Stimulated activated CD4-positive, alpha-beta T cell treated with anti-CD3 and anti-CD28 coated beads, Interleukin-2, amount 100 ng/mL, for 4 hours (primary cell): ENCODE measurements around the gene ZNF124.
A peak's percentile ranks its signal among the peaks of the same experiment; 100 is the strongest.
"Not testable (repeated sequence)": the region's sequence is repeated elsewhere in the genome, so short reads cannot be mapped to it uniquely, and the experiment has no call there.

ENCODE experiments used
- DNase-seq: peaks from one replicate; pipeline ENCODE4 v3.0.0-alpha.2; 2020; ENCODE audit warnings: low read depth

The ZNF124 gene

GRCh38 chr1:247171875-247172563 is at the start of gene ZNF124:
Gene ZNF124, minus strand, starts transcription at chr1:247172020. Its CDS starts 143 bp downstream, at chr1:247171877.
- DNase-seq, result not testable (repeated sequence)

- DNase-seq, result not testable (repeated sequence)
These were observed 48.5 kb upstream of the ZNF124 start for GRCh38 chr1:247220280-247220679.

- DNase-seq, result no peak
These were observed 46.4 kb upstream of the ZNF124 start for GRCh38 chr1:247218121-247218651.

GRCh38 chr1:247216261-247216660 is 44.4 kb upstream of the ZNF124 start:
- DNase-seq, result no peak

GRCh38 chr1:247212627-247213617 is 41.1 kb upstream of the ZNF124 start:
- no peak for DNase-seq

- no peak for DNase-seq
These were observed 40.2 kb upstream of the ZNF124 start for GRCh38 chr1:247212012-247212411.

- no peak for DNase-seq
These were observed 39.5 kb upstream of the ZNF124 start for GRCh38 chr1:247211339-247211738.

- peak; percentile 91 for DNase-seq
These were observed 38.7 kb upstream of the ZNF124 start for GRCh38 chr1:247210376-247211117.

GRCh38 chr1:247210062-247210375 is 38.2 kb upstream of the ZNF124 start:
- no peak for DNase-seq

GRCh38 chr1:247209396-247209795 is 37.6 kb upstream of the ZNF124 start:
- DNase-seq, result no peak

GRCh38 chr1:247204177-247204647 is 32.4 kb upstream of the ZNF124 start:
- DNase-seq, result no peak

GRCh38 chr1:247198781-247199180 is 27.0 kb upstream of the ZNF124 start:
- DNase-seq, result no peak

GRCh38 chr1:247193958-247194357 is 22.1 kb upstream of the ZNF124 start:
- no peak for DNase-seq

- DNase-seq, result no peak
These were observed 18.4 kb upstream of the ZNF124 start for GRCh38 chr1:247189981-247190798.

GRCh38 chr1:247185667-247186066 is 13.8 kb upstream of the ZNF124 start:
- DNase-seq, result no peak

- no peak for DNase-seq
These were observed 12.4 kb upstream of the ZNF124 start for GRCh38 chr1:247184254-247184653.

GRCh38 chr1:247182994-247183393 is 11.2 kb upstream of the ZNF124 start:
- DNase-seq, result no peak

- DNase-seq, result no peak
These were observed 8.8 kb upstream of the ZNF124 start for GRCh38 chr1:247180581-247180980.

GRCh38 chr1:247177755-247178154 is 5.9 kb upstream of the ZNF124 start:
- DNase-seq, result no peak

- no peak for DNase-seq
These were observed 3.6 kb upstream of the ZNF124 start for GRCh38 chr1:247175458-247175857.

- DNase-seq, result no peak
These were observed 1.6 kb upstream of the ZNF124 start for GRCh38 chr1:247173431-247173830.
